Measurements from ENCODE around the gene TDG. TPM values are rescaled to one million over a fixed set of nuclear protein-coding genes. Genes with fewer than 3 reads are reported as not detected.

The TDG gene
- total and polyA plus RNA-seq, 10 of the 15 experiments (the other 5 are each of a cell fraction or from before 2014, with no cell fraction given), result 29.7 to 68.8 (median 51.2) TPM

- TF ChIP-seq CTCF (IDR thresholded peaks at IDR 0.05 in 2 of 3, conservative IDR thresholded peaks at IDR 0.05 in 1 of 3; ENCODE audit: control insufficient read depth in 2 of 3, extremely low read depth in 1 of 3, insufficient read depth in 1 of 3, low read depth in 3 of 3, low read length in 3 of 3) (no peak), CBX3 (IDR thresholded peaks at IDR 0.05; ENCODE audit: borderline replicate concordance, low read depth) (no peak), ZNF24 (IDR thresholded peaks at IDR 0.05) (no peak), REST (IDR thresholded peaks at IDR 0.05; ENCODE audit: low read depth, low read length) (no peak), CREB1 (IDR thresholded peaks at IDR 0.05; ENCODE audit: low read depth) (no peak), POLR2AphosphoS5 (IDR thresholded peaks at IDR 0.05; ENCODE audit: low read length) (no peak; the same call in 1 of the 2 replicates), NFYB (IDR thresholded peaks at IDR 0.05; ENCODE audit: insufficient read depth, low read depth, low read length) (no peak), SREBF2 (IDR thresholded peaks at IDR 0.05; ENCODE audit: low read length) (no peak), RB1 (IDR thresholded peaks at IDR 0.05; ENCODE audit: borderline replicate concordance) (no peak)
Observed at GRCh38 chr12:103944964-103945363, 20.7 kb upstream of the TDG start (continued).

Data from GM12878 (cell line).